SK-N-SH treated with all-trans-retinoic acid at 6 μM for 48 hours (cell line): Measurements from ENCODE around the gene GRIN1.

ENCODE experiments used
- ARNTL ChIP-seq: fragments of 450-650 bp; formaldehyde crosslinking; IDR thresholded peaks from 2 replicates; pipeline ENCODE4 v1.5.0; 2020; ENCODE audit warnings: low read depth, mild to moderate bottlenecking, moderate library complexity, borderline replicate concordance
- CSDC2 ChIP-seq: fragments of 250-450 bp; sonication (Bioruptor Pico); IDR thresholded peaks from 2 replicates; pipeline ENCODE4 v1.5.0; 2020; ENCODE audit warnings: mild to moderate bottlenecking, moderate library complexity
- RARB ChIP-seq: fragments of 250-450 bp; sonication (Bioruptor Pico); IDR thresholded peaks from 2 replicates; pipeline ENCODE4 v1.8.0; 2021; ENCODE audit warnings: mild to moderate bottlenecking, moderate library complexity
- TCF4 ChIP-seq: fragments of 250-450 bp; sonication (Bioruptor Pico); IDR thresholded peaks from 2 replicates; pipeline ENCODE4 v1.8.0; 2021; ENCODE audit warnings: mild to moderate bottlenecking, moderate library complexity, borderline replicate concordance
- TSHZ2 ChIP-seq: fragments of 250-450 bp; sonication (Bioruptor Pico); IDR thresholded peaks from 2 replicates; pipeline ENCODE4 v1.5.0; 2020; ENCODE audit warnings: mild to moderate bottlenecking, moderate library complexity
- ZFP30 ChIP-seq: fragments of 450-650 bp; formaldehyde crosslinking; IDR thresholded peaks from 2 replicates; pipeline ENCODE4 v1.5.0; 2022; ENCODE audit warnings: mild to moderate bottlenecking, moderate library complexity
- ZNF565 ChIP-seq: fragments of 450-650 bp; formaldehyde crosslinking; conservative IDR thresholded peaks from 2 replicates; pipeline ENCODE4 v1.5.0; 2020; ENCODE audit warnings: low read depth, mild to moderate bottlenecking, moderate library complexity
- TF ChIP-seq, protein P1 (sequence below): fragments of 250-450 bp; sonication (Bioruptor Pico); IDR thresholded peaks from 2 replicates; pipeline ENCODE4 v1.8.0; 2020; ENCODE audit warnings: mild to moderate bottlenecking, moderate library complexity, borderline replicate concordance

DNA sequence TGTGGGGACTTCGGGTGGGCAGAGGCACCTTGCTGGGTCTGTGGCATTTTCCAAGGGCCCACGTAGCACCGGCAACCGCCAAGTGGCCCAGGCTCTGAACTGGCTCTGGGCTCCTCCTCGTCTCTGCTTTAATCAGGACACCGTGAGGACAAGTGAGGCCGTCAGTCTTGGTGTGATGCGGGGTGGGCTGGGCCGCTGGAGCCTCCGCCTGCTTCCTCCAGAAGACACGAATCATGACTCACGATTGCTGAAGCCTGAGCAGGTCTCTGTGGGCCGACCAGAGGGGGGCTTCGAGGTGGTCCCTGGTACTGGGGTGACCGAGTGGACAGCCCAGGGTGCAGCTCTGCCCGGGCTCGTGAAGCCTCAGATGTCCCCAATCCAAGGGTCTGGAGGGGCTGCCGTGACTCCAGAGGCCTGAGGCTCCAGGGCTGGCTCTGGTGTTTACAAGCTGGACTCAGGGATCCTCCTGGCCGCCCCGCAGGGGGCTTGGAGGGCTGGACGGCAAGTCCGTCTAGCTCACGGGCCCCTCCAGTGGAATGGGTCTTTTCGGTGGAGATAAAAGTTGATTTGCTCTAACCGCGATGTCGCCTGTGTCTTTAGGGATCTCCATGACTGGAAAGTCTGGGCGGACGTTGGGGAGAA is 30.2 kb upstream of the GRIN1 start:
- TF ChIP-seq, protein P1, sequence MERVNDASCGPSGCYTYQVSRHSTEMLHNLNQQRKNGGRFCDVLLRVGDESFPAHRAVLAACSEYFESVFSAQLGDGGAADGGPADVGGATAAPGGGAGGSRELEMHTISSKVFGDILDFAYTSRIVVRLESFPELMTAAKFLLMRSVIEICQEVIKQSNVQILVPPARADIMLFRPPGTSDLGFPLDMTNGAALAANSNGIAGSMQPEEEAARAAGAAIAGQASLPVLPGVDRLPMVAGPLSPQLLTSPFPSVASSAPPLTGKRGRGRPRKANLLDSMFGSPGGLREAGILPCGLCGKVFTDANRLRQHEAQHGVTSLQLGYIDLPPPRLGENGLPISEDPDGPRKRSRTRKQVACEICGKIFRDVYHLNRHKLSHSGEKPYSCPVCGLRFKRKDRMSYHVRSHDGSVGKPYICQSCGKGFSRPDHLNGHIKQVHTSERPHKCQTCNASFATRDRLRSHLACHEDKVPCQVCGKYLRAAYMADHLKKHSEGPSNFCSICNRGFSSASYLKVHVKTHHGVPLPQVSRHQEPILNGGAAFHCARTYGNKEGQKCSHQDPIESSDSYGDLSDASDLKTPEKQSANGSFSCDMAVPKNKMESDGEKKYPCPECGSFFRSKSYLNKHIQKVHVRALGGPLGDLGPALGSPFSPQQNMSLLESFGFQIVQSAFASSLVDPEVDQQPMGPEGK (CRISPR knock-in tag): no peak
- TF ChIP-seq ZNF565 (CRISPR knock-in tag) (no peak), ZFP30 (CRISPR knock-in tag) (no peak), TCF4 (no peak), CSDC2 (no peak), TSHZ2 (CRISPR knock-in tag) (no peak), ARNTL (CRISPR knock-in tag) (no peak), RARB (CRISPR knock-in tag) (no peak)
